Lower lobe of right lung (tissue), 2 donors: Measurements from ENCODE around the gene USP21. TPM values are rescaled to one million over a fixed set of nuclear protein-coding genes. Genes with fewer than 3 reads are reported as not detected.

Experiments
- ATAC-seq, 2 donors: fragments of 200-7000 bp; cut with Tn5 transposase; one replicate each; pipeline ENCODE4 v1.9.1; 2020 to 2022; ENCODE audit warnings: mild to moderate bottlenecking in 2 of 2, moderate library complexity in 2 of 2
- DNase-seq: peaks from one replicate; pipeline ENCODE4 v3.0.0-alpha.2; 2020
- H3K27ac ChIP-seq: fragments of 200-600 bp; one replicate; pipeline ENCODE4 v1.8.0; 2022
- H3K27me3 ChIP-seq: fragments of 200-600 bp; one replicate; pipeline ENCODE4 v1.8.0; 2022; ENCODE audit warnings: low read depth
- H3K36me3 ChIP-seq: fragments of 200-600 bp; one replicate; pipeline ENCODE4 v1.8.0; 2022; ENCODE audit warnings: mild to moderate bottlenecking
- H3K4me1 ChIP-seq: fragments of 200-600 bp; one replicate; pipeline ENCODE4 v1.8.0; 2022
- H3K4me3 ChIP-seq: fragments of 200-600 bp; one replicate; pipeline ENCODE4 v1.8.0; 2022; ENCODE audit warnings: mild to moderate bottlenecking
- H3K9me3 ChIP-seq: fragments of 200-600 bp; one replicate; pipeline ENCODE4 v1.8.0; 2022
- CTCF ChIP-seq: fragments of 200-600 bp; IDR thresholded peaks from one replicate; pipeline ENCODE4 v1.8.0; 2022; ENCODE audit warnings: antibody characterized with exemption, mild to moderate bottlenecking
- intact Hi-C: fragments of 100-400 bp; cut with DNase I; formaldehyde crosslinking; loops from one replicate; pipeline ENCODE4 v1.11.0; 2022
- long read RNA-seq: library from polyadenylated mRNA; unstranded; transcript quantifications from one replicate; pipeline ENCODE4 v2.0.0, GENCODE V29; 2021
- total RNA-seq: library from RNA; stranded (reverse); fragmentation: NEBNext Ultra II Directional; extraction: Animal tissue kit (Norgen Biotek cat#: 25700); gene quantifications from one replicate; pipeline ENCODE4 v1.2.1, GENCODE V29; 2021
- donor health status: DM: no; HTN: yes; CAD: no; lungs with severe emphysema.

Gene USP21
- total RNA-seq, result 32.2 TPM
- long read RNA-seq, transcript USP21-201 (13 exons, 2,195 nt), result major isoform, 23 of 68 reads
- long read RNA-seq, transcript USP21-203 (14 exons, 2,342 nt), result minor isoform, 22 of 68 reads
- long read RNA-seq, partial matches to known transcripts, result 11 of 68 reads
- long read RNA-seq, other reads (novel, unspliced or antisense), result 12 of 68 reads

- ATAC-seq, result peak; percentile 95 to 98
- H3K36me3 ChIP-seq, result peaks cover 53% of the 10 kb centered on the region
- DNase-seq, result peak; percentile 94
- H3K27ac ChIP-seq, result peak within 1 kb of the TSS; percentile 88
- H3K9me3 ChIP-seq, result no peaks in the 10 kb centered on the region
- intact Hi-C loops, result no loop called here
- peaks cover 43% of the 10 kb centered on the region for H3K4me1 ChIP-seq
- H3K4me3 ChIP-seq, result peak within 1 kb of the TSS; percentile 98
- no peaks in the 10 kb centered on the region for H3K27me3 ChIP-seq
- peak; percentile 9 for TF ChIP-seq CTCF
Measured at GRCh38 chr1:161159087-161159912, at the start of gene USP21. USP21 (plus strand) TSS chr1:161159500; CDS start chr1:161160641, 1,141 bp downstream.

DNA sequence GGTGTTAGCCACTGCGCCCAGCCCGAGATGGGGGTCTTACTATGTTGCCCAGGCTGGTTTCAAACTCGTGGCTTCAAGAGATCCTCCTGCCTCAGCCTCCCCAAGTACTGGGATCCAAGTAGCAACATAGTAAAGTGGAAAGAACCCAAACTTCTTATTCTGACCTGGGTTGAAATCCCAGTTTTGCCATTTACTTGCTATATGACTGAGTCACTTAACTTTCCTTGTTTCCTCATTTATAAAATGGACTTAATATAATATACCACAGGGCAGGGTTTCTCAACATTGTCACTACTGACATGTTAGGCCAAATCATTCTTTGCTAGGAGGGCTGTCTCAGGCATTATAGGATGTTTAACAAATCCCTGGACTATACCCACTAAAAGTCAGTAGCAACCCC is 48.2 kb upstream of the USP21 start:
- intact Hi-C loops, result no loop called here
- Histone ChIP-seq H3K9me3 (no peaks in the 10 kb centered on the region), H3K27me3 (no peaks in the 10 kb centered on the region), H3K4me3 (no peak overlapping the region), H3K36me3 (peaks cover 25% of the 10 kb centered on the region), H3K4me1 (peaks cover 48% of the 10 kb centered on the region), H3K27ac (no peak overlapping the region)
- TF ChIP-seq CTCF, result no peak
- DNase-seq (no peak), ATAC-seq (no peak)

- H3K27me3 ChIP-seq, result no peaks in the 10 kb centered on the region
- H3K36me3 ChIP-seq, result peaks cover 25% of the 10 kb centered on the region
- no peak overlapping the region for H3K4me3 ChIP-seq
- no peaks in the 10 kb centered on the region for H3K9me3 ChIP-seq
- TF ChIP-seq CTCF, result no peak
- H3K27ac ChIP-seq, result no peak overlapping the region
- H3K4me1 ChIP-seq, result peaks cover 52% of the 10 kb centered on the region
- intact Hi-C loops, result no loop called here
- DNase-seq (no peak), ATAC-seq (no peak)
Measured at GRCh38 chr1:161111527-161111926, 47.8 kb upstream of the USP21 start.

DNA sequence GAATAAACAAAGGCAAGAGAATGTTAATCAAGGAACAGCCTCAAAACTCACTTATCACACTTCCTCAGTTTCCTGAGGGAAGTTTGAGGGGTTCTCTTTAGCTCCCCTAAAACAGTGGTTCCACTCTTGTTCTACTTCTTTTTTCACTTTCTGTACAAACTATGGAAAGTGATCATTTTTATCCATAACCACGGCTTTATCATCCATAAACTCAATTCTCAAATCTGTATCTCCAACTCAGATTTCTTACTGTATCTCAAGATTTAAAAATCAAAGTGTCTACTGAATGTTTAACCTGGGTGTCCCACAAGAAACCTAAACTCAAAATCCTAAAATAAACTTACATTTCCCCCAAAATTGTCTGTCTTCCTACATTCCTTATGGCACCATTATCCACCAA is 45.4 kb upstream of the USP21 start:
- ATAC-seq (no peak), DNase-seq (no peak)
- Histone ChIP-seq H3K4me3 (no peak overlapping the region), H3K27me3 (no peaks in the 10 kb centered on the region), H3K4me1 (peaks cover 65% of the 10 kb centered on the region), H3K36me3 (peaks cover 25% of the 10 kb centered on the region), H3K9me3 (no peaks in the 10 kb centered on the region), H3K27ac (no peak overlapping the region)
- intact Hi-C loops, result no loop called here
- TF ChIP-seq CTCF, result no peak

DNA sequence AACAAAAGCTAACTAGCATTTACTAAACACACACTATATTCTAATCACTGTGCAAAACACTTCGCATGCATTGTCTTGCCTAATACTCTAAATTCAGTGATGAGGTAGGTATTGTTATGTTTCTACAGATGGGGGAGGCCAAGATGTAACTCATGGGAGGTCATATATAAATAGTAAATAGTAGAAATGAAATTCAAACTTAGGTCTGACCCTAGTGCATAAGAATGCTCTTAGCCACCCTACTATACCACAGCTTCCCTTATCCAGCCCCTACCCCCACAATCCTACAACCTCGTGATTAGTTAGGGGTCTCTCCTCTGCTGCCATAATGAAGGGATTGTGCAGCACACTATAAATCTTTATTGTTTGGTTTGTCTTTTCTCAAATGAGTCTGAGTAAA is 44.7 kb upstream of the USP21 start:
- DNase-seq, result no peak
- Histone ChIP-seq H3K9me3 (no peaks in the 10 kb centered on the region), H3K4me3 (no peak overlapping the region), H3K27ac (no peak overlapping the region), H3K4me1 (peaks cover 72% of the 10 kb centered on the region), H3K27me3 (no peaks in the 10 kb centered on the region), H3K36me3 (peaks cover 21% of the 10 kb centered on the region)
- TF ChIP-seq CTCF, result no peak
- ATAC-seq, result no peak
- intact Hi-C loops, result no loop called here
